H54 (cell line): ENCODE data around the gene ANKRD11.
"Not testable (repeated sequence)": the region's sequence is repeated elsewhere in the genome, so short reads cannot be mapped to it uniquely, and the experiment has no call there.

Source experiments
- DNase-seq: peaks from one replicate; pipeline ENCODE4 v3.0.0; 2011; ENCODE audit warnings: low spot score, mixed read lengths; ENCODE audit not compliant: insufficient read length
- FAIRE-seq: peaks from 3 replicates; lab custom pipeline; 2011; peaks lifted over from hg19 to GRCh38; lab: Jason Lieb, UNC
- POLR2A ChIP-seq: IDR thresholded peaks from 2 replicates; pipeline ENCODE4 v1.6.1; 2011; ENCODE audit warnings: low read depth, mild to moderate bottlenecking, low read length

Gene ANKRD11

GRCh38 chr16:89430436-89431157, 59.8 kb downstream of the ANKRD11 start:
- no peak for TF ChIP-seq POLR2A
- FAIRE-seq = no peak

GRCh38 chr16:89428605-89429004, 61.8 kb downstream of the ANKRD11 start:
- not testable (repeated sequence) for DNase-seq, FAIRE-seq

More at GRCh38 chr16:89430436-89431157, 59.8 kb downstream of the ANKRD11 start:
- DNase-seq = no peak

- DNase-seq = no peak
- no peak for FAIRE-seq
- no peak for TF ChIP-seq POLR2A
Observed at GRCh38 chr16:89426736-89427530, 63.4 kb downstream of the ANKRD11 start.

GRCh38 chr16:89425523-89425922, 64.8 kb downstream of the ANKRD11 start:
- TF ChIP-seq POLR2A = no peak
- FAIRE-seq = no peak
- DNase-seq = no peak

GRCh38 chr16:89423681-89424260, 66.6 kb downstream of the ANKRD11 start:
- DNase-seq (no peak), FAIRE-seq (no peak)
- no peak for TF ChIP-seq POLR2A

- peak; percentile 66 for DNase-seq
Observed at GRCh38 chr16:89422905-89423630, 67.3 kb downstream of the ANKRD11 start.

GRCh38 chr16:89422527-89422904, 67.8 kb downstream of the ANKRD11 start:
- DNase-seq (peak; percentile 80), FAIRE-seq (no peak)
- no peak for TF ChIP-seq POLR2A

More at GRCh38 chr16:89422905-89423630, 67.3 kb downstream of the ANKRD11 start:
- 0 out of 2 replicates have a peak, but pooled peaks have one; percentile 17 for TF ChIP-seq POLR2A
- FAIRE-seq = no peak

- DNase-seq, FAIRE-seq: not testable (repeated sequence)
Observed at GRCh38 chr16:89421300-89421699, 69.1 kb downstream of the ANKRD11 start.

- no peak for TF ChIP-seq POLR2A
- DNase-seq (no peak), FAIRE-seq (no peak)
Observed at GRCh38 chr16:89420204-89420603, 70.2 kb downstream of the ANKRD11 start.

- no peak for FAIRE-seq
- no peak for DNase-seq
- TF ChIP-seq POLR2A = no peak
Observed at GRCh38 chr16:89418352-89418751, 72.0 kb downstream of the ANKRD11 start.

GRCh38 chr16:89417352-89417751, 73.0 kb downstream of the ANKRD11 start:
- FAIRE-seq = no peak
- no peak for DNase-seq
- TF ChIP-seq POLR2A = no peak

GRCh38 chr16:89413811-89414585, 76.4 kb downstream of the ANKRD11 start:
- no peak for DNase-seq
- TF ChIP-seq POLR2A = no peak
- FAIRE-seq = no peak

GRCh38 chr16:89412811-89413210, 77.5 kb downstream of the ANKRD11 start:
- DNase-seq (no peak), FAIRE-seq (no peak)
- no peak for TF ChIP-seq POLR2A
